Activated naive CD8-positive, alpha-beta T cell treated with anti-CD3 and anti-CD28 coated beads, Interleukin-2, amount 50 U/mL, for 16 hours (primary cell): Measurements from ENCODE around the gene UBXN6.

Source experiments
- DNase-seq: peaks from one replicate; pipeline ENCODE4 v3.0.0-alpha.2; 2020; ENCODE audit warnings: low read depth, low spot score

The UBXN6 gene

GRCh38 chr19:4493929-4494690 lies 36.5 kb upstream of the UBXN6 start:
- DNase-seq, result no peak

DNA sequence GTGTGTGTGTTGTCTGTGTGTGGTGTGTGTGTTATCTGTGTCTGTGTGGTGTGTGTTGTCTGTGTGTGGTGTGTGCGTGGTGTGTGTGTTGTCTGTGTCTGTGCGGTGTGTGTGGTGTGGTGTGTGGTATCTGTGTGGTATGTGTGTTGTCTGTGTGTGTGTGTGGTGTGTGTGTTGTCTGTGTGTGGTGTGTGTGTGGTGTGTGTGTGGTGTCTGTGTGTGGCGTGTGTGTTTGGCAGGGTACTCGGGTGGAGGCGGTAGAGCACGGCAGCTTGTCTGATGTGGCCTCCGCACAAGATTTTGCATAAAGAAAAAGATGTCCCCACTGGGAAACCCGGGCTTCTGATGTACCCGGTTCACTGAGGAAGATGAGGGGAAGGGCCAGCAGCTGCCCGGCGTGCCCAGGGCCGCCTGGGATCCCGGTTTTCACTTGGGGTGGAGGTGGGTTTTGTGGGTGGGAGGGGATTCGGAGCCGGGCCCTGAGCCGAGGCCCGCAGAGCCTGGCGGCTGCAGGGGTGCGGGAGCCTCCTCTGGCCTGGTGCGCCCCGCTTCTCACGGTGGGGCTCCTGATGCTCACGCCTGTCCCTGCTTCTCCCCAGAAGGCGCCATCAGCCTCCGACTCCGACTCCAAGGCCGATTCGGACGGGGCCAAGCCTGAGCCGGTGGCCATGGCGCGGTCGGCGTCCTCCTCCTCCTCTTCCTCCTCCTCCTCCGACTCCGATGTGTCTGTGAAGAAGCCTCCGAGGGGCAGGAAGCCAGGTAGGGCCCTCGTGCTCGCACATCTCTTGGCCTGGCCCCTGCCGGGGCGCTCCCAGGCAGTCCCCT lies 35.7 kb upstream of the UBXN6 start:
- no peak for DNase-seq

DNA sequence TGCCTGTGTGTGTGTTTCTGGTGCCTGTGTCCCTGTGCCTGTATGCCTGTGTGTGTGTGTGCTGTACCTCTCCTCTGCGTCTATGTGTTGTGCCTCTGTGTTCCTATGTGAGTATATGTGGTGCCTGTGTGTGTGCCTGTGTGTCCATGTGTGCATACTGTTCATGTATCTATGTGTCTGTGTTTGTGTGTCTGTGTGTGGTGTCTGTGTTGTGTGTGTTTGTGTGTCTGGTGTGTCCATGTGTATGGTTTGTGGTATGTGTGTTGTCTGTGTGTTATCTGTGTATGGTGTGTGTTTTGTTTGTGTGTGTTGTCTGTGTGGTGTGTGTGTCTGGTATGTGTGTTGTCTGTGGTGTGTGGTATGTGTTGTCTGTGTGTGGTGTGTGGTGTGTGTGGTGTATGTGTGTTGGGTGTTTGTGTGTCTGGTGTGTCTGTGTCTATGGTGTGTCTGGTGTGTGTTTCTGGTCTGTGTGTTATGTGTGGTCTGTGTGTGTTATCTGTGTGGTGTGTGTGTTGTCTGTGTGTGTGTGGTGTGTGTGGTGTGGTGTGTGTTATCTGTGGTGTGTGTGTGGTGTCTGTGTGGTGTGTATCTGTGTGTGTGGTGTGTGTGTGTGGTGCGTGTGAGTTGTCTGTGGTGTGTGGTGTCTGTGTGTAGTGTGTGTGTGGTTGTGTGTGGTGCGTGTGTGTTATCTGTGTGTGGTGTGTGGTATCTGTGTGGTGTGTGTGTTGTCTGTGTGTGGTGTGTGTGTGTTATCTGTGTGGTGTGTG lies 34.9 kb upstream of the UBXN6 start:
- no peak for DNase-seq

DNA sequence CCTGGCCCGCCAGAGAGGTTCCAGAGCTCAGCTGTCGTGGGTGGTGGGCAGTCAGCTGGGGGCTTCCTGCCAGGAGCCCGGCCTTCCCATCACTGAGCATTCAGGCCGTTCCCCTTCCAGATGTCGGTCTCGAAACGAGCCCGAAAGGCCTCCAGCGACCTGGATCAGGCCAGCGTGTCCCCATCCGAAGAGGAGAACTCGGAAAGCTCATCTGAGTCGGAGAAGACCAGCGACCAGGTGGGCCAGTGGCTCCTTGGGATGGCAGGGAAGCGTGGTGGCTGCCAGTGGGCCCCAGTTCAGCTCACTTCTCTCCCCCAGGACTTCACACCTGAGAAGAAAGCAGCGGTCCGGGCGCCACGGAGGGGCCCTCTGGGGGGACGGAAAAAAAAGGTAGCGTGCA lies 33.9 kb upstream of the UBXN6 start:
- no peak for DNase-seq

- DNase-seq, result no peak
These were observed 30.9 kb upstream of the UBXN6 start for GRCh38 chr19:4488496-4488895.

DNA sequence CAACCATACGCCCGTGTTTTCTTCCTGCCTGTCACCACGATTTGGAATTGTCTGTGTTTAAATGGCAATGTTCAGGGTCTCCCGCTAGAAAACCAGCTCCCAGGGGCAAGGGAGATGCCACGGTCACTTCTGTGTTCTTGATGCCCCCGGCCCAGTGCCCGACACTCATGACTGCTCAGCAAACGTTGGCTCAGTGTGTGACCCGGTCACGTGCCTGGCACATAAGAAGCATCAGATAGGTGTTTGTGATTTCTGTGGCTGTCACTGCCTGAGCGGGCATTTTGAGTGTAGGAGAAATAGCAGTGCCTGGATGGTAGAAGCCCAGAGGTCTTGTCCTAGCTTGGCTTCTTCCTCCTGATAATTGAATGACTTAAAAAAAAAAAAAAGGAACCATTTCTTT lies 30.0 kb upstream of the UBXN6 start:
- DNase-seq, result no peak

DNA sequence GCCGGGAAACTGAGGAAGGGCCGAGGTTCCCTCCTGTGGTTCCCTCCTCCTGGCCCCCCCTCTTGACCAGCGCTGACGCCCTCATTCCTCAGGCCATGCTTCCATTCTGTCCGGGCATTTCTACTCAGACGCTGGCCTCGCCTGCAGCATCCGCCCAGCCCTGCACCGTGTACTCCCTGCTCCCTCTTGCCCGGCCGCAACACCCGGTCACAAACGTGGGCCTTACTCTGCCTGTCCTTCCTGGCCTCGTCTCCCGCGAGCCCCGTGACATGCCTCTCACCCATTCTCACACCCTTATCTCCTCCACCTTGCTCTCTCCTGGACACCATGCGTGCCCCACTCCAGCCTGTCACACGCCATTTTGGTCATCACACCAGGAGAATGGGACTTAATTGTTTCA lies 25.8 kb upstream of the UBXN6 start:
- DNase-seq, result no peak

GRCh38 chr19:4482721-4483364 lies 25.2 kb upstream of the UBXN6 start:
- no peak for DNase-seq

DNA sequence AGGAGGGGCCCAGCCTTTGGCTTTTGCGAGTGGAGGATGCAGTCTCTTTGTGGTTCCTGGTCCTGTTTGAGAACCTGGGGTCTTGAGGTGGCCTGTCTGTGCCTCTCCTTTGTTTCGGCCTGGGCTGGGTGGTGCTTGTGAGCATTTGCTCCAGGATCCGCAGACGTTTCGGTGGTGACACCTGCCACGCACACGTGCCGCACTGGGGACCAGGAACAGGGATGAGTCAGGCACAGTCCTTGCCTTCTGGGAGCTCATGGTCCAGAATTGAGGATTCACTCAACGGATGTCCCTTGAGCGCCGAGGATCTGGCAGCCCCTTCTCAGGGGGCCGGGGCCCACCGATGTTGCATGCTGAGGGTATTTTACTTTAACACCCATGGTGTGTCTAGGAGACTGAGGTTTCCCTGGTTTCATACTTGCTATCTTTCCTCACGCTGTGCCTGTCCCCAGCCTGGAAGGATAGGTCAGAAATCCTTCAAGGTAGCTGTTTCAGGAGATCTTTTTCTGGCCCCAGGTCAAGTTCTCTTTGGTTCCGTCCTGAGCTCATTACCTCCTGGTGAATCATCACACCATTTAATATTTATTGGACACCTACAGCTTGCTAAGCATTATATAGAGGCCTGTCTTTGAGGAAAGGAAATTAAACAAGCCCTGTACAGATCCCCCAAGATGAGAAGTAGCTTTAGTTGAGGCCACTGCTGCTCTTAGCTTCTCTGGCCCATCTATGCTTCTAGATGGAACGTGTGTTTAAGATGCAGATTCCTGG lies 19.6 kb upstream of the UBXN6 start:
- no peak for DNase-seq

GRCh38 chr19:4474514-4475022 lies 17.0 kb upstream of the UBXN6 start:
- no peak for DNase-seq

DNA sequence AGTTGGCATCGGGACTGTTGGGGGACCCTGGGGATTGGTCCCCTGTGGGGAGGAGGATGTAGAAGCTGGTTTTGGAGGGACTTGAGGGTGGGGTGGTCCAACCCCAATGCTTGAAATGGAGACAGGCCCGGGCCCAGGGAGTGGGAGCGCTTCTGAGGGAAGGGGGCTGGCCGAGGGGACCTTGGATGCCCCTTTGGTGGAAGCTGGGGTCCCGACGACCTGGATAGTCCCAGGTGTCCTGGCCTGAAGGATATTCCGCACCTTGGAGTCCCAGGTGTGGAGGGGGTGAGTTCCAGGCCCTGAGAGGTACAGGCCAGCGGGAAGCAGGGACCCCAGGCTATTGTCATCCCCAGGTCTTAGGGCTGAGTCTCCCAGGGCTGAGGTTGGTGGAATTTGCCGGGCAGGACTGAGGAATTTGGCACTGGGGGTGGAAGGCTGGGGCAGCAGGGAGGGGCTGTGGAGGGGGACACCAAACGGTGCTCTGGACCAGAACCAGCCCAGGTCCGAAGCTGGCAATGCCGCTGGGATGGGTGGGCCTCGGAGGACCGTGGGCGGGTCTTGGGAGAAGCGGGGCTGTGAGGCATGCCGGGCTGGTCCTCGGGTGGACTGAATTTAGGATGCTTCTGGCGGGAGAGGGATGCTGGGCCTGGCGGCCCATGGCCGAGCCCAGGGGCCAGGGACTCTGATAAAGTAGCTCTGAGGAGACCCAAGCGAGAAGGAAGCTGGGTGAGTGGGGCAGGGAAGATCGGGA lies 16.3 kb upstream of the UBXN6 start:
- no peak for DNase-seq

GRCh38 chr19:4473011-4473762 lies 15.6 kb upstream of the UBXN6 start:
- no peak for DNase-seq

DNA sequence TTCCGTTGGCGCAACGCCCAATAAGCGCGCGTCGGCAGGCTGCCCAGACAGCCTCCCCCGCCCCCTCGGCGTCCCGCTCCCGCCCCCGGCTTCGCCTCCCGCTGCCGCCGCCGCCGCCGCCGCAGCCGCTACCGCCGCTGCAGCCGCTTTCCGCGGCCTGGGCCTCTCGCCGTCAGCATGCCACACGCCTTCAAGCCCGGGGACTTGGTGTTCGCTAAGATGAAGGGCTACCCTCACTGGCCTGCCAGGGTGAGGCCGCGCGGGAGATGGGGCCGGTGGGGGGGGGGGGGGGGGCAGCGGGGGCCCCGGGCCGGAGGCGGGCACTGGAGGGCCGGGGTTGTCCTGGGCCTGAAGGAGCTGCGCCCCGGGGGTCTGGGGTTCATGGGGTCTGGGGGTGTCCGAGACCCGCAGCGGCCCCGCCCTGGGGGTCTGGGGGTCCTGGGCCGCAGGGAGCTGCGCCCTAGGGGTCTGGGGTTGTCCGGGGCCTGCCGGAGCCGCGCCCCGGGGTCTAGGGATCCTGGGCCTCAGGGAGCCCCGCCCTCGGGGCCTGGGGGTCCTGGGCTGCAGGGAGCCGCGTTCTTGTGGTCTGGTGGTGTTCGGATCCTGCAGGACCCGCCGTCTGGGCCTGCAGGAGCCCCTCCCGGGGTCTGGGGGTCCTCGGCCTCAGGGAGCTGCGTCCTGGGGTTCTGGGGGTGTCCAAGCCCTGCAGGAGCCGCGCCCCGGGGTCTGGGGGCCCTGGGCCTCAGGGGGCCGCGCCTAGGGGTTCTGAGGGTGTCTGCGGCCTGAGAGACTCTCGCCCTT lies 14.8 kb upstream of the UBXN6 start, which contains the start of gene HDGFL2:
Gene HDGFL2 (plus strand): TSS at position 124 of the 801 bp plus-strand sequence. CDS start 54 bp downstream, at position 178.
- DNase-seq, result no peak

DNA sequence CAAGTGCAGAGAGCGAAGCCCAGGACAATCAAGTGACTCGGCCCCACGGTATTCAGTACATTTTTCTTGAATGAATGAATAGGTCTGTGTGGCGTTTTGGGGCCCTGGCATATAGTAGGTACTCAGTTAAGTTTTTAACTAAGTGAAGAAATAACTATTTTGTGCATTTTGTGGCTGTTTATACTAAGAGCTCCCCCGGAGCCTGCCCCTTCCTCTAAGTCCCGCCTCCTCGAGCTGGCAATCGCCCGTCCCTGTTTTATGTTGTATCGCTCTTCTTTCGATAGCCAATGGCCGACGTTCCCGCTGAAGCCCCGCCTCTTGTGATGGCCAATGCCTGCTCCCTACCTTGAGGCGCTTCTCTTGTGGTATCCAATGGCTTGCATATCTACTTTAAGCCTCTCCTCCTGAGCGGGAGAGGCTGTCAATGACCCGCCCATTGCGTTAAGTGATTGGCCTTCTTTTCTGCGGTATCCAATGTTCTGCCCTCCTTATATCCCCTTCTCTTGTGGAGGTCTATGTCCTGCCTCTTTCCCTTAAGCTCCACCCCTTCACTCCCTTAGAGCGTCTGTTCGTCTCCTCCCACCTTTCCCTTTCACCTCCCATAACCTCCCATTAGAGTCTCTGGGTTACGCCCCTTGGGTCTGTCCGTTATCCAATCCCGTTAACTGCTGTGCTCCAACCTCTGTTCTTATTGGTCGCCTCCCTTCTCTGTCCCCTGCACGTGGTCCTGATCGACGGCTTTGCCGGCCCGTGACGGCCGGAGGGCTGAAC lies 14.0 kb upstream of the UBXN6 start:
- peak; percentile 95 for DNase-seq

DNA sequence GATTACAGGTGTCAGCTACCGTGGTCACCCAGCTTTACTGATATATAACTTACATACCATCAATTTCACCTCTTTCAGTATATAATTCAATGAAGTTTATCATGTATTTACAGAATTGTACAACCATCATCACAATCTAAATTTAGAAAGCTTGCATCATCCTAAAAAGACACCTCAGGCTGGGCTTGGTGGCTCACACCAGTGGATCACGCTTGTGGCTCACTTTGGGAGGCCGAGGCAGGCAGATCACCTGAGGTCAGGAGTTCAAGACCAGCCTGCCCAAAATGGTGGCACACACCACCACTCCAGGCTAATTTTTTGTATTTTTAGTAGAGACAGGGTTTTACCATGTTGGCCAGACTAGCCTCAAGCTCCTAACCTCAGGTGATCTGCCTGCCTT lies 10.2 kb upstream of the UBXN6 start:
- DNase-seq, result no peak

DNA sequence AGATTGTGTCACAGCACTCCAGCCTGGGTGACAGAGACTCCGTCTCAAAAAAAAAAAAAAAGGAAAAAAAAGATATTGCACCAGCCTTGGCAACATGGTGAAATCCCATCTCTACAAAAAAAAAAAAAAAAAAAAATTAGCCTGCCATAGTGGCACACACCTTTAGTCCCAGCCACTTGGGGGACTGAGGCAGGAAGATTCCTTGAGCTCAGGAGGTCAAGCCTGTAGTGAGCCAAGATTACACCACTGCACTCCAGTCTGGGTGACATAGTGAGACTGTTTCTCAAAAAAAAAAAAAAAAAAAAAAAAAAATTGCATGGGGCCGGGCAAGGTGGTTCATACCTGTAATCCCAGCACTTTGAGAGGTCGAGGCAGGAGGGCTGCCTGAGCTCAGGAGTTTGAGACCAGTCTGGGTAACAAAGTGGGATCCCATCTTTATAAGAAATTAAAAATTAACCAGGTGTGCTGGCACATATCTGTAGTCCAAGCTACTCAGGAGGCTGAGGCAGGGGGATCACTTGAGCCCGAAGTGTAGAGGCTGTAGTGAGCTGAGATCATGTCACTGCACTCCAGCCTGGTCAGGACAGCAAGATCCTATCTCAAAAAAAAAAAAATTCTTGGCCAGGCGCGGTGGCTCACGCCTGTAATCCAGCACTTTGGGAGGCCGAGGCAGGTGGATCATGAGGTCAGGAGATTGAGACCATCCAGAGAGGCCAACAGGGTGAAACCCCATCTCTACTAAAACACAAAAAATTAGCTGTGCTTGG lies 7.4 kb upstream of the UBXN6 start:
- DNase-seq, result no peak
